Esophagus muscularis mucosa (tissue), 4 donors: ENCODE results near the gene PODNL1. TPM values are rescaled to one million over a fixed set of nuclear protein-coding genes. Genes with fewer than 3 reads are reported as not detected.
A peak's percentile ranks its signal among the peaks of the same experiment; 100 is the strongest.

ENCODE experiments used
- DNase-seq: peaks from one replicate; pipeline ENCODE4 v3.0.0-alpha.2; 2017; ENCODE audit errors: extremely low spot score
- H3K27ac ChIP-seq, 4 donors: fragments of 200-600 bp; sonication (generic); replicated peaks in 1 of 4; 1 replicate in 3 of 4; 2 replicates in 1 of 4; pipeline ENCODE4 v1.5.1; 2016 to 2019; ENCODE audit warnings: mild to moderate bottlenecking in 1 of 4
- H3K27me3 ChIP-seq, 4 donors: fragments of 200-600 bp; sonication (generic); one replicate each; pipeline versions ENCODE4 v1.5.1 to v1.6.0; 2016 to 2019
- H3K36me3 ChIP-seq, 4 donors: fragments of 200-600 bp; sonication (generic); one replicate each; pipeline ENCODE4 v1.5.1; 2016 to 2019
- H3K4me1 ChIP-seq, 4 donors: fragments of 200-600 bp; sonication (generic); one replicate each; pipeline ENCODE4 v1.5.1; 2016 to 2019
- H3K4me3 ChIP-seq, 4 donors: fragments of 200-600 bp; sonication (generic); 1 replicate in 2 of 4; 2 replicates in 2 of 4; pipeline ENCODE4 v1.5.1; 2016 to 2019; ENCODE audit warnings: mild to moderate bottlenecking in 4 of 4, moderate library complexity in 1 of 4
- H3K9me3 ChIP-seq, 4 donors: fragments of 200-600 bp; sonication (generic); 1 replicate in 3 of 4; 2 replicates in 1 of 4; pipeline ENCODE4 v1.5.1; 2016 to 2019
- EP300 ChIP-seq: sonication (generic); formaldehyde crosslinking; IDR thresholded peaks from one replicate; pipeline ENCODE4 v1.6.1; 2017; ENCODE audit warnings: antibody characterized with exemption
- POLR2A ChIP-seq: fragments of 450-650 bp; IDR thresholded peaks from one replicate; pipeline ENCODE4 v1.6.1; 2017; ENCODE audit warnings: antibody characterized with exemption, moderate library complexity, mild to moderate bottlenecking, low read depth
- POLR2AphosphoS5 ChIP-seq, 2 donors: sonication (generic); formaldehyde crosslinking; IDR thresholded peaks; one replicate each; pipeline ENCODE4 v1.6.1; 2017; ENCODE audit warnings: antibody characterized with exemption in 2 of 2
- WGBS: methylation state at CpG from one replicate; pipeline ENCODE4 v1.1.5; 2018; 5-methylcytosine and 5-hydroxymethylcytosine counted together
- intact Hi-C: fragments of 100-400 bp; cut with DNase I; formaldehyde crosslinking; loops from one replicate; pipeline ENCODE4 v1.15.1; 2023
- total RNA-seq, 4 donors: library from RNA; depleted of rRNA; stranded (reverse); fragments of >200 nt; gene quantifications; one replicate each; pipeline versions ENCODE4 v1.1.0 to v1.2.1, GENCODE V29; 2016
- TF ChIP-seq, protein P1 (sequence below), 3 experiments: fragments of 200-600 bp in 2 of 3; fragments of 450-650 bp in 1 of 3; sonication (generic) in 2 of 3; IDR thresholded peaks; one replicate each; pipeline ENCODE4 v1.5.1; 2017 to 2019; ENCODE audit warnings: antibody characterized with exemption in 3 of 3, mild to moderate bottlenecking in 2 of 3, moderate library complexity in 1 of 3

The PODNL1 gene
- total RNA-seq, 4 donors from 2014 or later: 0.66 to 0.69 TPM; not detected in 2

DNA sequence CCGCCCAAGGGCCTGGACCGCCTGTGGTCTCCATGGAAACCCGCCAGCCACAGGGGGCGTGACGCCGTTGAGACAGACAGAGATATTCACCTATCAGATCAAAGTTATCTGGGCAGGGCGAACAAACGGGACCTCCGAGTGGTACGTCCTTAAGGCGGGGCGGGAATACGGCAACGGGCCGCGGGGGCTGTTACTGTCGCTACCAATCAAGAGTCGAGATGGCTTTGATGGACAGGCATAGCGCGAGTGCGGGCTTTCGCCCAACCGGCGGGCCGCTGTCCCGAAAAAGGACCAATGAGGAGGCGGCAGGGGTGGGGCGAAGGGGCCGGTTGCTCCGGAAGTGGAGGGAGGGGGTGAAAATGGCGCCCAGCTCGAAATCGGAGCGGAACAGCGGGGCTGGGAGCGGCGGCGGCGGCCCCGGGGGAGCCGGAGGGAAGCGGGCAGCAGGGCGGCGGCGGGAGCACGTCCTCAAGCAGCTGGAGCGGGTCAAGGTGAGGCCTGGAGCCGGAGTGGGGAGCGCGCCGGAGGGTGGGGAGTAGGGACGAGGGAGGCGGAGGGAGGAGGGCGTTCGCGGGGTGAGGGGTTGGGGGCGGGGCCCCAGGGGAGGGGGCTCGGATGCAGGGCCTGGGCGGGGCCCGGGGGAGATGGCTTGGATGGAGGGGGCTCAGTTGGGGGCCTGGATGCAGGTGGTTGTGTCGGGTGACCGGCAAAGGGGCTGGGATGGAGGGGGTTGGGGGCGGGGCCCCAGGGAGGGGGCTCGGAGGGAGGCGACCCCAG is 14.1 kb upstream of the PODNL1 start, which contains the start of gene DCAF15:
Gene DCAF15, plus strand, starts transcription at position 356 of the 777 bp plus-strand sequence. Its CDS starts 4 bp downstream, at position 360.
- TF ChIP-seq, protein P1, sequence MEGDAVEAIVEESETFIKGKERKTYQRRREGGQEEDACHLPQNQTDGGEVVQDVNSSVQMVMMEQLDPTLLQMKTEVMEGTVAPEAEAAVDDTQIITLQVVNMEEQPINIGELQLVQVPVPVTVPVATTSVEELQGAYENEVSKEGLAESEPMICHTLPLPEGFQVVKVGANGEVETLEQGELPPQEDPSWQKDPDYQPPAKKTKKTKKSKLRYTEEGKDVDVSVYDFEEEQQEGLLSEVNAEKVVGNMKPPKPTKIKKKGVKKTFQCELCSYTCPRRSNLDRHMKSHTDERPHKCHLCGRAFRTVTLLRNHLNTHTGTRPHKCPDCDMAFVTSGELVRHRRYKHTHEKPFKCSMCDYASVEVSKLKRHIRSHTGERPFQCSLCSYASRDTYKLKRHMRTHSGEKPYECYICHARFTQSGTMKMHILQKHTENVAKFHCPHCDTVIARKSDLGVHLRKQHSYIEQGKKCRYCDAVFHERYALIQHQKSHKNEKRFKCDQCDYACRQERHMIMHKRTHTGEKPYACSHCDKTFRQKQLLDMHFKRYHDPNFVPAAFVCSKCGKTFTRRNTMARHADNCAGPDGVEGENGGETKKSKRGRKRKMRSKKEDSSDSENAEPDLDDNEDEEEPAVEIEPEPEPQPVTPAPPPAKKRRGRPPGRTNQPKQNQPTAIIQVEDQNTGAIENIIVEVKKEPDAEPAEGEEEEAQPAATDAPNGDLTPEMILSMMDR (IDR thresholded peaks at IDR 0.05): no peak
- peak; percentile 16 for TF ChIP-seq POLR2A
- TF ChIP-seq EP300: no peak
- TF ChIP-seq POLR2AphosphoS5 (IDR thresholded peaks at IDR 0.05): peak; percentile 78
- WGBS: 1% methylated on average over 26 of the region's 65 CpGs
- no peaks in the 10 kb centered on the region for H3K27me3 ChIP-seq
- intact Hi-C loops: loop anchor here (5.0 kb wide), 1 partner anchor 50 kb away; no protein-coding TSS in a partner anchor
- H3K9me3 ChIP-seq: no peaks in the 10 kb centered on the region
- H3K4me3 ChIP-seq: peak within 1 kb of the TSS; percentile 82 to 94 (median 94)
- peaks cover 14 to 33% (median 32%) of the 10 kb centered on the region in 4 donors for H3K36me3 ChIP-seq
- peak; percentile 100 for DNase-seq
- H3K4me1 ChIP-seq: peaks cover 11 to 24% (median 23%) of the 10 kb centered on the region in 4 donors
- peak within 1 kb of the TSS; percentile 83 to 90 (median 87) for H3K27ac ChIP-seq

- TF ChIP-seq EP300 (no peak), POLR2AphosphoS5 (IDR thresholded peaks at IDR 0.05) (no peak), POLR2A (no peak)
- TF ChIP-seq, protein P1 (IDR thresholded peaks at IDR 0.05): no peak
- Histone ChIP-seq H3K9me3 (no peaks in the 10 kb centered on the region), H3K4me1 (peaks cover 11 to 24% (median 23%) of the 10 kb centered on the region in 4 donors), H3K4me3 (peak overlapping the region; percentile 82 to 94 (median 94)), H3K27ac (peak overlapping the region in 3 of 4 donors; percentile 21 to 86 (median 33)), H3K36me3 (peaks cover 10 to 27% (median 26%) of the 10 kb centered on the region in 4 donors), H3K27me3 (no peaks in the 10 kb centered on the region)
- 10% methylated on average over 20 of the region's 20 CpGs for WGBS
- intact Hi-C loops: loop anchor here (5.0 kb wide), 1 partner anchor 51 kb away; no protein-coding TSS in a partner anchor
- DNase-seq: no peak
Measured at GRCh38 chr19:13951799-13952153, 13.6 kb upstream of the PODNL1 start.

DNA sequence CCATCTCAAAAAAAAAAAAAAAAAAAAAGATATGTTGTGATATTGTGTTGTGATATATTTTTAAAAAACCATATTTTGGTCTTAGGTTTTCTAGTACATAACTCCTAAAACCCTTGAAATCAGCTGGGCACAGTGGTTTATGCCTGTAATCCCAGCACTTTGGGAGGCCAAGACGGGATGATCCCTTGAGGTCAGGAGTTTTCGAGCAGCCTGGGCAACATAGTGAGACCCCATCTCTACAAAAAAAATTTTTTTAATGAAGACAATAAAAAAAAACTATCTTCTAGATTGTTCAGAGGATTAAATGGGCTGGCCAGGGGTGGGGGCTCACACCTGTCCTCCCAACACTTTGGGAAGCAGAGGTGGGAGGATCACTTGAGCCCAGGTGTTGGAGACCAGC is 12.8 kb upstream of the PODNL1 start:
- Histone ChIP-seq H3K9me3 (no peaks in the 10 kb centered on the region), H3K4me1 (peaks cover 11 to 24% (median 23%) of the 10 kb centered on the region in 4 donors), H3K36me3 (peaks cover 3 to 20% (median 19%) of the 10 kb centered on the region in 4 donors), H3K27ac (no peak overlapping the region), H3K27me3 (no peaks in the 10 kb centered on the region), H3K4me3 (no peak overlapping the region)
- no peak for DNase-seq
- intact Hi-C loops: loop anchor here (5.0 kb wide), 1 partner anchor 51 kb away; no protein-coding TSS in a partner anchor
- 89% methylated on average over 2 of the region's 2 CpGs for WGBS
- TF ChIP-seq EP300 (no peak), POLR2A (no peak), POLR2AphosphoS5 (IDR thresholded peaks at IDR 0.05) (no peak)
- TF ChIP-seq, protein P1 (IDR thresholded peaks at IDR 0.05): no peak

DNA sequence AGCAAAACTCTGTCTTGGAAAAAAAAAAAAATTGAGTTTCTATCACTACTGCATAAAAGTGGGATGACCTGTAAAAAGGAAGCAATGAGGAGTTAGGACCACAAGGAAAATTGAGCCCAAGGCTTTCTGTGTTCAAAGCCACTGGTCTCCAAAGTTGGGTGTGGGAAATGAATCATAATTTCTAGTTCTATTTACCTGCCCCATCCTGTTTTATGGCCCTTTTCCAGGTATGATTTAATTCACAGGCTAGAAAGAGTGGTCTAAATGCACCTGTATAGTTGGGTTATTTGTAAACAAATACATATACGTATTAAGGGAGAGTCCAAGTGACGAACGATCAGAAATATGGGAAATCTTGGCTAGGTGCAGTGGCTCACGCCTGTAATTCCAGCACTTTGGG is 8.2 kb upstream of the PODNL1 start:
- whole genome bisulfite sequencing: 91% methylated on average over 4 of the region's 4 CpGs
- Histone ChIP-seq H3K4me3 (no peak overlapping the region), H3K27ac (no peak overlapping the region), H3K36me3 (no peaks in the 10 kb centered on the region), H3K9me3 (no peaks in the 10 kb centered on the region), H3K27me3 (no peaks in the 10 kb centered on the region), H3K4me1 (peaks cover 0 to under 1% (median 0%) of the 10 kb centered on the region in 4 donors)
- DNase-seq: no peak
- intact Hi-C loops: no loop called here
- TF ChIP-seq EP300: no peak
- TF ChIP-seq, protein P1 (IDR thresholded peaks at IDR 0.05): no peak
- no peak for TF ChIP-seq POLR2AphosphoS5 (IDR thresholded peaks at IDR 0.05)
- TF ChIP-seq POLR2A: no peak
